DLD1 (cell line): ENCODE data around the gene PROB1.

Source experiments
- in situ Hi-C: cut with HindIII; loops from 2 replicates; pipeline ENCODE4 v1.10.0; 2017; ENCODE audit warnings: low sequenced_read_pairs

The PROB1 gene

GRCh38 chr5:139414581-139415130, 19.8 kb upstream of the PROB1 start:
- in situ Hi-C loops = loop anchor here (10.0 to 25.0 kb wide), 2 partner anchors 110 to 348 kb away; no protein-coding TSS in a partner anchor

- in situ Hi-C loops = loop anchor here (10.0 to 25.0 kb wide), 2 partner anchors 111 to 348 kb away; no protein-coding TSS in a partner anchor
Observed at GRCh38 chr5:139413963-139414362, 19.1 kb upstream of the PROB1 start.

DNA sequence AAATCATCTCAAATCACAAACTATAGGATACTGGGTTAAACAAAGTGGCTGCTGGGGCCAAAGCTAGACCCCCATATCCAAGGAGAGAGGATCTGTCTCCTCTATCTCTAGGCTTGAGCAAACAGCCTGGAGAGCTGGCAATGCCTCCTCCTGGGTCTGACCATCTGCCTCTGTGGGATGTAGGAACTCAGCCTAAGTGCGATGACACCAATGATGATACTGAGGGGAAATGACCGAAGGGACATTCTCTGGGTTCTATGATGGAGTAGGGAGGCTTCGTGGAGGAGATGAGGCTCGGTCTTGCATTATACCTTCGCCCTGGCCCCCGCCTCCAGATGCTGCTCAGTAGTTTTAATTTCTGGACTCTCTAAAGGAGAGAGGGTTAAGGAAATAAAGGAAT, 18.2 kb upstream of the PROB1 start:
- in situ Hi-C loops = loop anchor here (10.0 to 25.0 kb wide), 2 partner anchors 112 to 349 kb away; no protein-coding TSS in a partner anchor

- in situ Hi-C loops = loop anchor here (10.0 to 25.0 kb wide), 2 partner anchors 114 to 351 kb away; no protein-coding TSS in a partner anchor
Observed at GRCh38 chr5:139410993-139411828, 16.3 kb upstream of the PROB1 start.

DNA sequence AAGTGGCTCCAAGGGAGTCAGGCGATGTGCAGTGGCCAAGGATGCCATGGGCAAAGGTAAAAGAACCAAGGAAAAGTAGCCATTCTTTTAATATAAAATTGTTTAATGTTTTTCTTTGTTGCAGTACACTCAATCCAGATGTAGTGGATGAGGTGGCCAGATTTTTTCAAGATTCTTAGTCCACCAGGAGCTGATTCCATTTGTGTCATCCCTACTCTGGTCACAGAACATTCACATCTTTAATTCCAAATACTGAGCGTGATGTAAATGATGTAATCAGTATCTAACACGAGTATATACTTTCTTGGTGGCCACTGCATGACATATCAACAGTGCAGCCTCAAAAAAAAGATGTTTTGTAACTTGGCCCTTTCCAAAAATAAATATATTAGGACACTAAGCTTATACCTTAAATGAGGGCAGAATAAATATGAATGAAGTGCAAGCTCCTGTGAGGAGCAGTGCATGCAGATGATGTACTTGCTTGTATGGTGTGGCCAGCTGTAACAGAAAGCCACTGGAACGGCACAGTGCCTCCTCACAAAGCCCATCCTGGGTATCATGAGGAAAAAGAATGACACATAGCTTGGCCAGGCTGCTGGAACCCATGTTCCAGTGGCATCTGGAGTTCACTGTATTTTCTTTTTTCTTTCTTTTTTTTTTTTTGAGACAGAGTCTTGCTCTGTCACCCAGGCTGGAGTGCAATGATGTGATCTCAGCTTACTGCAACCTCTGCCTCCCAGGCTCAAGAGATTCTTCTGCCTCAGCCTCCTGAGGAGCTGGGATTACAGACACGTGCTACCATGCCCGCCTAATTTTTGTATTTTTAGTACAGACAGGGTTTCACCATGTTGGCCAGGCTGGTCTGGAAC, 15.5 kb upstream of the PROB1 start:
- in situ Hi-C loops = loop anchor here (10.0 to 25.0 kb wide), 2 partner anchors 114 to 352 kb away; no protein-coding TSS in a partner anchor

- in situ Hi-C loops = loop anchor here (25.0 kb wide), 1 partner anchor 353 kb away; no protein-coding TSS in a partner anchor
Observed at GRCh38 chr5:139409116-139409515, 14.2 kb upstream of the PROB1 start.

DNA sequence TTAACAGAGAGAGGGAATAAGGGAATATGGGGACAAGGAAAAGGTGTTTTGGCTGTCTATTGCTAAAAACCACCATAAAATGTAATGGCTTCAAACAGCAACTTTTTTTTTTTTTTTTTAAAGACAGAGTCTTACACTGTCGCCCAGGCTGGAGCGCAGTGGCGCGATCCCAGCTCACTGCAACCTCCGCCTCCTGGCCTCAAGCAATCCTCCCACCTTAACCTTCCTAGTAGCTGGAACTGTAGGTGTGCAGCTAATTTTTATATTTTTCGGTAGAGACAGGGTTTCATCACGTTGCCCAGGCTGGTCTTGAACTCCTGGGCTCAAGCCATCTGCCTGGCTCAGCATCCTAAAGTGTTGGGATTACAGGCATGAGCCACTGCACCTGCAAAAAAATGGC, 13.3 kb upstream of the PROB1 start:
- in situ Hi-C loops = loop anchor here (25.0 kb wide), 1 partner anchor 354 kb away; no protein-coding TSS in a partner anchor

- in situ Hi-C loops = loop anchor here (25.0 kb wide), 1 partner anchor 355 kb away; no protein-coding TSS in a partner anchor
Observed at GRCh38 chr5:139407517-139407916, 12.6 kb upstream of the PROB1 start.

DNA sequence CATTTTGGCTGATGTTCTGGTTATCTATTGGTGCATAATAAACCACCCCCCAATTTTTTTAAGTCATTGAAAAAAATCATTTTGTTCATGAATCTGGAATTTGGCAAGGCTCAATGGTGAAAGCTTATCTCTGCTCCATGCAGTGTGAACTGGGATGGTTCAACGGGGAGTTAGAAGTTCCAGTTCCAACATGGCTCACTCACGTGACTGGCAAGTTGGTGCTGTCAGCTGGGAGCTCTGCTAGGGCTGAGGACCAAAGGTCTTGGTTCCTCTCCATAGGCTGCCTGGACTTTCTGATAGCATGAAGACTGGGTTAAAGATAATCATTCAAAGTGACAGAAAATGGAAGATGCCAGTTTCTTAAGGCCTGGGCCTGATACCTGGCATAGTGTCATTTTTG, 12.1 kb upstream of the PROB1 start:
- in situ Hi-C loops = loop anchor here (25.0 kb wide), 1 partner anchor 355 kb away; no protein-coding TSS in a partner anchor

- in situ Hi-C loops = loop anchor here (25.0 kb wide), 1 partner anchor 358 kb away; no protein-coding TSS in a partner anchor
Observed at GRCh38 chr5:139404484-139404840, 9.6 kb upstream of the PROB1 start.

GRCh38 chr5:139403787-139404483, 9.0 kb upstream of the PROB1 start, which contains the start of gene SPATA24:
Gene SPATA24, minus strand, starts transcription at chr5:139404089. Its CDS starts 29 bp downstream, at chr5:139404060.
- in situ Hi-C loops = loop anchor here (25.0 kb wide), 1 partner anchor 358 kb away; no protein-coding TSS in a partner anchor

DNA sequence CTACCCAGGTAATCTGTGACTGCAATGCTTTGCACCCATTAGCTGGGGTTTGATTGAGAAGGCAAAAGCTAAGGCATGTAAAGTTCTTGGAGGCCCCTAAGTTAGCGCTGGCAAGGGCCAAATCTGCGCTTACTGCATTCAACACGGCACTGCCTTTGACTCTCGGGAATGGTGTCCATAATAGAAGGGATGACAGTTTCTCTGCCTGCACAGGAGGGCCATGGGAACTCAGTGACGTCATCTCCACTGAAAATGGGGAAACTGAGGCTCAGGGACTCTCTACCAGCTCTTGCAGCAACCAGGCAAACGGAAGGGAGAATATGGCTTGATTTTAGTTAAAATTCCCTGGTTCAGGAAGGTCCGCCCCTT, 8.5 kb upstream of the PROB1 start:
- in situ Hi-C loops = loop anchor here (25.0 kb wide), 1 partner anchor 359 kb away; no protein-coding TSS in a partner anchor

GRCh38 chr5:139402561-139403158, 7.8 kb upstream of the PROB1 start:
- in situ Hi-C loops = loop anchor here (25.0 kb wide), 1 partner anchor 360 kb away; no protein-coding TSS in a partner anchor

DNA sequence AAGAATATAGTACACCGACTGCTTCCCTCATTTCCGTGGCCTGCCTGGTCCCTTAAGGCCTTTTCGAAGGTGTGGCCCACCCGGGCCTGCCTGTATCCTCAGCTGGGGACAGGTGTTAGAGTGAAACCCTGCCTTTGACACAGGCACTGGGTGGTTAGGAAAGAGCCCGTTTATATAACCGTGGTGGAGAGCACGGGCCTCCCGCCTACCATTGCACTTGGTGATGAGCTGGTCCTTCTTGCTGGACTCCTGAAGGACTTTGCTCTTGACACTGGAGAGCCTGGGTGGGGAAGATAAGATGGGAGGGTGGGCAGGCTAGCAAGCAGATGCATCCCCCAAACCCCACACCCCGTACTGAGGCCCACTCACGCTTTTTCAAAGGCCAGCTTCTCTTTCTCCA, 6.6 kb upstream of the PROB1 start:
- in situ Hi-C loops = loop anchor here (25.0 kb wide), 1 partner anchor 361 kb away; no protein-coding TSS in a partner anchor

GRCh38 chr5:139399501-139400121, 4.7 kb upstream of the PROB1 start:
- in situ Hi-C loops = loop anchor here (25.0 kb wide), 1 partner anchor 363 kb away; no protein-coding TSS in a partner anchor

DNA sequence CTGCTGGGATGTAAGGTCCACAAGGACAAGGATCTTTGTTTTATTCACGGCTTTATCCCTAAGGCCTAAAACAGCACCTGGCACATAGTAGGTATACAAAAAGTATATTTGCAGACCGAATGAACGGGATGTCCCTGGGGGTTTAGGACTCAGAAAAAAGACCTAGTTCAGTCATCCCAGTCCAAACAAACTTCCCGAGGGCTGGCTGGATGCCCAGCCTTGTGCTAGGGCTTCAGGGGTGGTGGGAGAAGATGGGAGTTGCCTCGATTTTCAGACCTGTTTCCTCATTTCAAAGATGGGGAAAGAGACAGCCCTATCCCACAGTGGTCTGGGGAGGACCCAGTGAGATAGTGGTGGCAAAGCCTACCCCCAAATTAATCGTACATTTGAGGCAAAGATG, 3.0 kb upstream of the PROB1 start:
- in situ Hi-C loops = no loop called here

DNA sequence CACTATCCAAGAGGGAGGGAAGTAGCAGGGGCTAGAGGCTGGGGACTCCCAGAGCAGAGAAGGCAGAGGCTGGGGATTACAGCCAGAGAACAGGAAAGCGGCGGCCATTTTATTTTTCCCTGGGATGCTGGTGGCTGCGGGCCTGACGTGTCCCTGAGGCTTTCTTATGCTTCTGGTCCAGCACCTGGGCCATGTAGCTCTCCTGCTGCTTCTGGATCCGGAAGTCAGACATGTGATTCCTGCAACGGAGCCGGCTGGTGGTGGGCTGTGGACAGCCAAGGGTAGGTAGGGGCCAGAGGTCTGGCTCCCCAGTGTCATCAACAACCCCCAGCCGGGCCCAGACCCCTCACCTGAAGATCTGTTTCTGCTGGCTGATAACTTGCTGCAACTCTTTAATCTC, 1.8 kb upstream of the PROB1 start:
- in situ Hi-C loops = no loop called here

- in situ Hi-C loops = no loop called here
Observed at GRCh38 chr5:139395844-139396640, 1.1 kb upstream of the PROB1 start.
